Measurements from ENCODE around the gene KIRREL3. TPM values are rescaled to one million over a fixed set of nuclear protein-coding genes. Genes with fewer than 3 reads are reported as not detected.

The KIRREL3 gene
- total RNA-seq, 1 experiment from 2014 or later = 2.2 TPM

GRCh38 chr11:126564566-126564965 lies 436.0 kb downstream of the KIRREL3 start:
- ChIA-PET CTCF (no interaction called here), POLR2A (ENCODE audit: unreplicated experiment) (no interaction called here)
- intact Hi-C loops (cut with micrococcal nuclease; ENCODE audit: unreplicated experiment) = no loop called here
- H3K4me3 ChIP-seq = no peak overlapping the region
- H3K27ac ChIP-seq = no peak overlapping the region
- no peak for DNase-seq
- no peaks in the 10 kb centered on the region for H3F3A ChIP-seq (ENCODE audit: insufficient read depth, low read depth)
- TF ChIP-seq CTCF (conservative IDR thresholded peaks at IDR 0.05) = no peak
- no peak for TF ChIP-seq EZH2 (IDR thresholded peaks at IDR 0.05; ENCODE audit: low read depth)
- no peaks in the 10 kb centered on the region for H3K36me3 ChIP-seq (ENCODE audit: low read depth)
- H3K27me3 ChIP-seq (ENCODE audit: insufficient read depth, low read depth) = peaks cover 45% of the 10 kb centered on the region
- H3K9me2 ChIP-seq (ENCODE audit: insufficient read depth) = no peaks in the 10 kb centered on the region
- no peak overlapping the region for H3K4me2 ChIP-seq
- no TSS peak for BruUV-seq (replicated peaks)
- H4K20me1 ChIP-seq (ENCODE audit: insufficient read depth) = no peaks in the 10 kb centered on the region
- no peaks in the 10 kb centered on the region for H3K4me1 ChIP-seq (replicated peaks; ENCODE audit: insufficient read depth)
- no peaks in the 10 kb centered on the region for H3K79me2 ChIP-seq (ENCODE audit: low read depth)
- H2AFZ ChIP-seq = no peak overlapping the region
- H3K9me3 ChIP-seq (ENCODE audit: insufficient read depth, low read depth) = no peaks in the 10 kb centered on the region

GRCh38 chr11:126561327-126561893 lies 439.2 kb downstream of the KIRREL3 start:
- H4K20me1 ChIP-seq (ENCODE audit: insufficient read depth) = no peaks in the 10 kb centered on the region
- POLR2A ChIA-PET (ENCODE audit: unreplicated experiment) = interaction anchor here (0.6 to 0.7 kb wide), 2 partner anchors 11 to 366 kb away, joined by 3 to 5 read pairs; no protein-coding TSS in a partner anchor
- CTCF ChIA-PET = no interaction called here
- no peaks in the 10 kb centered on the region for H3K36me3 ChIP-seq (ENCODE audit: low read depth)
- H3K4me2 ChIP-seq = no peak overlapping the region
- intact Hi-C loops (cut with micrococcal nuclease; ENCODE audit: unreplicated experiment) = no loop called here
- TF ChIP-seq EZH2 (IDR thresholded peaks at IDR 0.05; ENCODE audit: low read depth) = no peak
- no peaks in the 10 kb centered on the region for H3K9me2 ChIP-seq (ENCODE audit: insufficient read depth)
- no peaks in the 10 kb centered on the region for H3K4me1 ChIP-seq (replicated peaks; ENCODE audit: insufficient read depth)
- no peak overlapping the region for H2AFZ ChIP-seq
- no TSS peak for BruUV-seq (replicated peaks)
- no peak overlapping the region for H3K4me3 ChIP-seq
- H3K27me3 ChIP-seq (ENCODE audit: insufficient read depth, low read depth) = peaks cover 43% of the 10 kb centered on the region
- H3K79me2 ChIP-seq (ENCODE audit: low read depth) = no peaks in the 10 kb centered on the region
- no peak overlapping the region for H3K27ac ChIP-seq
- peak; percentile 33 to 55 for DNase-seq
- H3K9me3 ChIP-seq (ENCODE audit: insufficient read depth, low read depth) = no peaks in the 10 kb centered on the region
- no peaks in the 10 kb centered on the region for H3F3A ChIP-seq (ENCODE audit: insufficient read depth, low read depth)

- no peak for DNase-seq
- Histone ChIP-seq H3K27me3 (ENCODE audit: insufficient read depth, low read depth) (peaks cover 44% of the 10 kb centered on the region), H3F3A (ENCODE audit: insufficient read depth, low read depth) (no peaks in the 10 kb centered on the region), H2AFZ (no peak overlapping the region), H3K27ac (no peak overlapping the region), H3K9me3 (ENCODE audit: insufficient read depth, low read depth) (no peaks in the 10 kb centered on the region), H4K20me1 (ENCODE audit: insufficient read depth) (no peaks in the 10 kb centered on the region), H3K4me1 (replicated peaks; ENCODE audit: insufficient read depth) (no peaks in the 10 kb centered on the region), H3K9me2 (ENCODE audit: insufficient read depth) (no peaks in the 10 kb centered on the region), H3K79me2 (ENCODE audit: low read depth) (no peaks in the 10 kb centered on the region), H3K4me3 (no peak overlapping the region), H3K36me3 (ENCODE audit: low read depth) (no peaks in the 10 kb centered on the region), H3K4me2 (no peak overlapping the region)
- intact Hi-C loops (cut with micrococcal nuclease; ENCODE audit: unreplicated experiment) = no loop called here
- BruUV-seq (replicated peaks) = no TSS peak
- POLR2A ChIA-PET (ENCODE audit: unreplicated experiment) = no interaction called here
- TF ChIP-seq CTCF (conservative IDR thresholded peaks at IDR 0.05) = no peak
- no peak for TF ChIP-seq EZH2 (IDR thresholded peaks at IDR 0.05; ENCODE audit: low read depth)
- CTCF ChIA-PET = no interaction called here
These were observed 440.3 kb downstream of the KIRREL3 start for GRCh38 chr11:126560221-126560620.
